Osteoblast (primary cell): ENCODE data around the gene ATF7IP. TPM values are rescaled to one million over a fixed set of nuclear protein-coding genes. Genes with fewer than 3 reads are reported as not detected.

Source experiments
- DNase-seq: peaks from one replicate; pipeline ENCODE4 v3.0.0; 2011; ENCODE audit warnings: low spot score, mixed read lengths; ENCODE audit not compliant: insufficient read length; ENCODE audit errors: missing footprints
- H2AFZ ChIP-seq: 2 replicates; pipeline ENCODE4 v1.6.0; 2011; ENCODE audit warnings: mild to moderate bottlenecking, low read length
- H3K27ac ChIP-seq: 2 replicates; pipeline ENCODE4 v1.5.1; 2011; ENCODE audit warnings: mild to moderate bottlenecking, low read depth, low read length, moderate library complexity
- H3K27me3 ChIP-seq: 2 replicates; pipeline ENCODE4 v1.6.0; 2012; ENCODE audit warnings: mild to moderate bottlenecking, control low read depth, inconsistent platforms, low read length, moderate library complexity; ENCODE audit not compliant: insufficient read depth
- H3K36me3 ChIP-seq: 2 replicates; pipeline ENCODE4 v1.5.1; 2011; ENCODE audit warnings: mild to moderate bottlenecking, low read length, control low read depth, moderate library complexity; ENCODE audit not compliant: insufficient read depth
- H3K4me1 ChIP-seq: 2 replicates; pipeline ENCODE4 v1.5.1; 2011; ENCODE audit warnings: mild to moderate bottlenecking, low read length, control low read depth, moderate library complexity; ENCODE audit not compliant: insufficient read depth
- H3K4me2 ChIP-seq: 2 replicates; pipeline ENCODE4 v1.6.0; 2011; ENCODE audit warnings: mild to moderate bottlenecking, low read length; ENCODE audit not compliant: insufficient read depth
- H3K4me3 ChIP-seq: fragments of 200-600 bp; sonication (generic); 3 replicates; pipeline ENCODE4 v1.5.1; 2012; ENCODE audit warnings: mild to moderate bottlenecking, low read length, inconsistent platforms; ENCODE audit not compliant: insufficient read depth
- H3K79me2 ChIP-seq: 2 replicates; pipeline ENCODE4 v1.6.0; 2012; ENCODE audit warnings: mild to moderate bottlenecking, low read length, control low read depth, inconsistent platforms; ENCODE audit not compliant: insufficient read depth
- H3K9me3 ChIP-seq: 2 replicates; pipeline ENCODE4 v1.5.1; 2011; ENCODE audit warnings: low read depth, low read length, control low read depth
- H4K20me1 ChIP-seq: 2 replicates; pipeline ENCODE4 v1.6.0; 2012; ENCODE audit warnings: mild to moderate bottlenecking, low read length, control low read depth; ENCODE audit not compliant: insufficient read depth
- CTCF ChIP-seq: IDR thresholded peaks from 2 replicates; pipeline ENCODE4 v1.5.1; 2011; ENCODE audit warnings: mild to moderate bottlenecking, low read depth, low read length, moderate library complexity; ENCODE audit errors: extremely low read depth
- total RNA-seq: library from RNA; depleted of rRNA; stranded (reverse); fragments of >200 nt; gene quantifications from 2 replicates; pipeline ENCODE4 v1.2.3, GENCODE V29; 2012

Gene ATF7IP
- total RNA-seq, 1 donor: 29.3 TPM

DNA sequence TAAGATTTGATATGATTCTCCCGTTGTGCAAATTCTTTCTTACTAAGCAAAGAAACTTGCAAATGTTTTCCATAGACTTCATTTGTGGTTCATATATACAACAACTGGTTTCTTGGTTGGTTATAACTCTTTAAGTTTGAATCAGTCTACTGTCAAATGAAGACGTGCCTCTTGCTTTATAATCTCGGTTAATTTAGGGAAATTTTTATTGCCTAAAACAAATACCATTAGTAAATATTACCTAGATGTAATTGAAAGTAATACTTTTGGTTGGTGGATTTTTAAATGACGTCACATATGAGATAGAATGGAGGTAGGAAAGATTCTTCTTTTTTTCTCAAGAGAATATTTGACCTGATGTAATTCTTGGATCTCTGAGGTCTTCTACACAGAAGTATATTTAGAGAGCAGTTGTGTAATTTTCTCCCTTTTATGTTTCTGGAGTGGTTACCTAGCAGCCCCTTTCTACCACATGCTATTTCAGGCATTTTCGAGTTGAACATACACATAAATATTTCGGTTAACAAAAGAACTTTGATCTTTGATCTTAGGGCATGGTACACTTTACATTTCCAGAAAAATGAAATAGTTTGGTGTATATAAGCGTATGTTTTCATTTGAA is 1.7 kb downstream of the ATF7IP start:
- H3K9me3 ChIP-seq: no peaks in the 10 kb centered on the region
- H3K4me3 ChIP-seq: peak overlapping the region; percentile 84
- peak overlapping the region; percentile 84 for H3K4me2 ChIP-seq
- H3K4me1 ChIP-seq: peaks cover 16% of the 10 kb centered on the region
- no peaks in the 10 kb centered on the region for H3K27me3 ChIP-seq
- H3K36me3 ChIP-seq: no peaks in the 10 kb centered on the region
- H3K27ac ChIP-seq: peak overlapping the region; percentile 90
- H3K79me2 ChIP-seq: peaks cover 58% of the 10 kb centered on the region
- peak overlapping the region; percentile 41 for H2AFZ ChIP-seq
- DNase-seq: no peak
- no peaks in the 10 kb centered on the region for H4K20me1 ChIP-seq
- no peak for TF ChIP-seq CTCF

DNA sequence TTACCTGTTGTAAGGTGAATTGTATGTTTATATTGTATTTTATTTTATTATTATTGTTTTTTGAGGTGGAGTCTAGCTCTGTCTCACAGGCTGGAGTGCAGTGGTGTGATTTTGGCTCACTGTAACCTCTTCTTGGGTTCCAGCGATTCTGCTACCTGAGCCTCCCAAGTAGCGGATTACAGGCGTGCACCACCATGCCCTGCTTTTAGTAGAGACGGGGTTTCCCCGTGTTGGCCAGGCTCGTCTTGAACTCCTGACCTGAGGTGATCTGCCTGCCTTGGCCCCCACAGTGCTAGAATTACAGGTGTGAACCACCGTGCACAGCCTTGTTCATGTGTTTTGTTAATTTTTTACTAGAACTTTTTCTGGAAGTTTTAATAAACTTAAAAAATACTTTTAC is 3.8 kb downstream of the ATF7IP start:
- peaks cover 35% of the 10 kb centered on the region for H3K4me1 ChIP-seq
- no peak overlapping the region for H3K4me3 ChIP-seq
- no peak overlapping the region for H3K27ac ChIP-seq
- no peaks in the 10 kb centered on the region for H3K9me3 ChIP-seq
- H4K20me1 ChIP-seq: no peaks in the 10 kb centered on the region
- no peak for TF ChIP-seq CTCF
- no peaks in the 10 kb centered on the region for H3K36me3 ChIP-seq
- H3K79me2 ChIP-seq: peaks cover 80% of the 10 kb centered on the region
- H2AFZ ChIP-seq: no peak overlapping the region
- no peaks in the 10 kb centered on the region for H3K27me3 ChIP-seq
- H3K4me2 ChIP-seq: no peak overlapping the region
- no peak for DNase-seq

DNA sequence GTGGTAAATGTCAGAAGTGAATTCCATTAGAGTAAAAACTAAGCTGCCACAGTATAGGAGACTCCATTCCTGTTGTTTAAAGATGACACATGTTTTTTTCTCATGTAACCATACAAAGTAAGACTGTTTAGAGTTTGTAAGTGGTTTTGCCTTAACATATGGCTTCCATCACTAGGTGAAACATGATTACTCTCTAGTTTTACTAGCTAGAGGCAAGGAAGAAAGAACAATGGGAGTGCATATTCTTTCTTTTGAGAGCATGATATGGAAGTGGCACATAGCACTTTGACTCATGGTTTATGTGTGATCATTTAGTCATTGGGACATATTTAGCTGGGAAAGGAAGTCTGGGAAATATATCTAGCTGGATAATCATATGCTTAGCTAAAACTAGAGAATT is 7.7 kb downstream of the ATF7IP start:
- Histone ChIP-seq H3K4me3 (no peak overlapping the region), H3K27ac (peak overlapping the region; percentile 64), H4K20me1 (no peaks in the 10 kb centered on the region), H3K79me2 (peaks cover 96% of the 10 kb centered on the region), H3K36me3 (no peaks in the 10 kb centered on the region), H3K27me3 (no peaks in the 10 kb centered on the region), H3K4me2 (peak overlapping the region; percentile 6), H3K9me3 (no peaks in the 10 kb centered on the region), H3K4me1 (peaks cover 25% of the 10 kb centered on the region), H2AFZ (no peak overlapping the region)
- DNase-seq: peak; percentile 69
- no peak for TF ChIP-seq CTCF

DNA sequence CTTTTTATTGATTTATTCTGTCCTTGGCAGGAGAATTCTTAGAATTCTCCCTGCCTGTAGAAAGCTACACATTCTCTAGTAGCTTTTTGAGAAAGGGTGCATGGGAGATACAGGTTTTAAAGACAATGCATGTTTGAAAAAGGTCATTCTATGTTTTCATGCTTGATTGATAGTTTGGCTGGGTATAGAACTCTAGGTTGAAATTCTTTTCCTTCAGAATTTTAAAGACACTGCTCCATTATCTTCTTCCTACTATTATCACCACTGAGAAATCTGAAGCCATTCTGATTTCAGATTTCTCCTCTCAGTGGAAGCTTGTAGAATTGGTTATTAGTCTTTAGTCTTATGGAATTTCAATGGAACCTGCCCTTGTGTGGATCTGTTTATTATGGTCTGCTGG is 14.0 kb downstream of the ATF7IP start:
- Histone ChIP-seq H3K4me1 (peaks cover 6% of the 10 kb centered on the region), H2AFZ (no peak overlapping the region), H3K27ac (no peak overlapping the region), H3K4me2 (no peak overlapping the region), H3K79me2 (peaks cover 96% of the 10 kb centered on the region), H3K9me3 (peaks cover 9% of the 10 kb centered on the region), H4K20me1 (no peaks in the 10 kb centered on the region), H3K36me3 (peaks cover 6% of the 10 kb centered on the region), H3K4me3 (no peak overlapping the region), H3K27me3 (no peaks in the 10 kb centered on the region)
- no peak for DNase-seq
- TF ChIP-seq CTCF: no peak
